ENCODE results near the gene LAMTOR3. TPM values are rescaled to one million over a fixed set of nuclear protein-coding genes. Genes with fewer than 3 reads are reported as not detected.

Gene LAMTOR3
- total and polyA plus RNA-seq, 9 of the 15 experiments (the other 6 are each of a cell fraction or from before 2014, with no cell fraction given) = 17.9 to 146 (median 59.4) TPM

DNA sequence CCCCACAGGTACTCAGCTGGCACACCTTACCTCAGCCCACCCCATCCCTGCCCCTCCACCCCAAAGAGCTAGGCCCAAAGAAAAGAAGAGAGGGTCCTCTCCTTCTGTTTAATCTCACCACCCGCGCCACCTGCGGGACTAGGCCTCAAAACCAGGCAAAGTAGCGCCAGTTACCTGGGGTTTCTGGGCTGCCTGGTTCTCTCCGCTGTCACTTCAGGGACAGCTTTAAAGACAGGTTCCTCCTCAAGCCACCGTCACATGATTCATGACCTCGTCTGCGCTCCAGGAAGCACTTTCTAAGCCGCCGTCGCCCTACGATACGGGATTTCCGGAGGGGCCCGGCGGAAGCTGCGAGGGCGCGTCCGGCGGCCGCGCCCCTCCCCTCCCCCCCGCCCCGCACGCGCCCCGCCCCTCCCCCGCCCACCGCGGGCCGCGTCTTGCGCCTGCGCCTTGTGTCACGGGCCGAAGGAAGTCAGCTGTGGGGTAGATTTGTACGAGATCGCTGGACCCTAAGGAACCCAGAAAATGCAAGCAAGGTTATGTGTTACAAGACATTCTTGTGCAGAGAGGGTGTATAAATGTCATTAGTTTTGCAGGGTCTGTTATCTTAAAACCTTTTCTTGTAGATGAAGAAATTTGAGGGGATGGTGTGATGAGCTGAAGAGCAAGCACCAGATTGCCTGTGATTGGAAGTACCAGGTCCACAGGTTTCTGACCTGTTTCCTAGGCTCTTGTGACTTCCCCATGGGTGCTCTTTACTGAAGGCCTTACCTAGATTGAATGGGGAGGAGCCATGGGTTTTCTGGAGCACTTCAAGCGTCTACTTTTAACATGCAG lies at the start of gene LAMTOR3 (continued):
- TF ChIP-seq, protein P1, sequence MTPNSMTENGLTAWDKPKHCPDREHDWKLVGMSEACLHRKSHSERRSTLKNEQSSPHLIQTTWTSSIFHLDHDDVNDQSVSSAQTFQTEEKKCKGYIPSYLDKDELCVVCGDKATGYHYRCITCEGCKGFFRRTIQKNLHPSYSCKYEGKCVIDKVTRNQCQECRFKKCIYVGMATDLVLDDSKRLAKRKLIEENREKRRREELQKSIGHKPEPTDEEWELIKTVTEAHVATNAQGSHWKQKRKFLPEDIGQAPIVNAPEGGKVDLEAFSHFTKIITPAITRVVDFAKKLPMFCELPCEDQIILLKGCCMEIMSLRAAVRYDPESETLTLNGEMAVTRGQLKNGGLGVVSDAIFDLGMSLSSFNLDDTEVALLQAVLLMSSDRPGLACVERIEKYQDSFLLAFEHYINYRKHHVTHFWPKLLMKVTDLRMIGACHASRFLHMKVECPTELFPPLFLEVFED (CRISPR knock-in tag; conservative IDR thresholded peaks at IDR 0.05) = no peak
- TF ChIP-seq RBM25 (IDR thresholded peaks at IDR 0.05; ENCODE audit: low read depth, low read length, severe bottlenecking) (no peak), TSC22D4 (tag; IDR thresholded peaks at IDR 0.05) (no peak), FOXJ3 (CRISPR knock-in tag; IDR thresholded peaks at IDR 0.05) (no peak), ARID1B (IDR thresholded peaks at IDR 0.05) (no peak), FUS (optimal IDR thresholded peaks at IDR 0.05; ENCODE audit: low read depth, low read length) (no peak), RB1 (IDR thresholded peaks at IDR 0.05; ENCODE audit: low read depth) (no peak), STAG1 (CRISPR knock-in tag; IDR thresholded peaks at IDR 0.05; ENCODE audit: borderline replicate concordance) (no peak), NR2C1 (IDR thresholded peaks at IDR 0.05) (peak; percentile 98), NR2C1 (tag; IDR thresholded peaks at IDR 0.05) (peak; percentile 98), ZNF347 (CRISPR knock-in tag; IDR thresholded peaks at IDR 0.05; ENCODE audit: low read depth) (no peak), FOXK1 (CRISPR knock-in tag; IDR thresholded peaks at IDR 0.05; ENCODE audit: borderline replicate concordance) (no peak), ZNF445 (CRISPR knock-in tag; IDR thresholded peaks at IDR 0.05; ENCODE audit: low read depth) (no peak), ZC3H11A (IDR thresholded peaks at IDR 0.05; ENCODE audit: low read depth, low read length) (no peak), TRIM24 (IDR thresholded peaks at IDR 0.05) (no peak), NR2C2 (CRISPR knock-in tag; IDR thresholded peaks at IDR 0.05) (peak; percentile 96), NR2C2 (tag; IDR thresholded peaks at IDR 0.05) (peak; percentile 99), SAFB (IDR thresholded peaks at IDR 0.05; ENCODE audit: borderline replicate concordance, low read depth, low read length) (no peak), TARDBP (IDR thresholded peaks at IDR 0.05) (no peak), SRSF1 (IDR thresholded peaks at IDR 0.05; ENCODE audit: low read depth, low read length) (no peak), ETV1 (tag; conservative IDR thresholded peaks at IDR 0.05; ENCODE audit: low read depth) (no peak)
- TF ChIP-seq, protein P2, sequence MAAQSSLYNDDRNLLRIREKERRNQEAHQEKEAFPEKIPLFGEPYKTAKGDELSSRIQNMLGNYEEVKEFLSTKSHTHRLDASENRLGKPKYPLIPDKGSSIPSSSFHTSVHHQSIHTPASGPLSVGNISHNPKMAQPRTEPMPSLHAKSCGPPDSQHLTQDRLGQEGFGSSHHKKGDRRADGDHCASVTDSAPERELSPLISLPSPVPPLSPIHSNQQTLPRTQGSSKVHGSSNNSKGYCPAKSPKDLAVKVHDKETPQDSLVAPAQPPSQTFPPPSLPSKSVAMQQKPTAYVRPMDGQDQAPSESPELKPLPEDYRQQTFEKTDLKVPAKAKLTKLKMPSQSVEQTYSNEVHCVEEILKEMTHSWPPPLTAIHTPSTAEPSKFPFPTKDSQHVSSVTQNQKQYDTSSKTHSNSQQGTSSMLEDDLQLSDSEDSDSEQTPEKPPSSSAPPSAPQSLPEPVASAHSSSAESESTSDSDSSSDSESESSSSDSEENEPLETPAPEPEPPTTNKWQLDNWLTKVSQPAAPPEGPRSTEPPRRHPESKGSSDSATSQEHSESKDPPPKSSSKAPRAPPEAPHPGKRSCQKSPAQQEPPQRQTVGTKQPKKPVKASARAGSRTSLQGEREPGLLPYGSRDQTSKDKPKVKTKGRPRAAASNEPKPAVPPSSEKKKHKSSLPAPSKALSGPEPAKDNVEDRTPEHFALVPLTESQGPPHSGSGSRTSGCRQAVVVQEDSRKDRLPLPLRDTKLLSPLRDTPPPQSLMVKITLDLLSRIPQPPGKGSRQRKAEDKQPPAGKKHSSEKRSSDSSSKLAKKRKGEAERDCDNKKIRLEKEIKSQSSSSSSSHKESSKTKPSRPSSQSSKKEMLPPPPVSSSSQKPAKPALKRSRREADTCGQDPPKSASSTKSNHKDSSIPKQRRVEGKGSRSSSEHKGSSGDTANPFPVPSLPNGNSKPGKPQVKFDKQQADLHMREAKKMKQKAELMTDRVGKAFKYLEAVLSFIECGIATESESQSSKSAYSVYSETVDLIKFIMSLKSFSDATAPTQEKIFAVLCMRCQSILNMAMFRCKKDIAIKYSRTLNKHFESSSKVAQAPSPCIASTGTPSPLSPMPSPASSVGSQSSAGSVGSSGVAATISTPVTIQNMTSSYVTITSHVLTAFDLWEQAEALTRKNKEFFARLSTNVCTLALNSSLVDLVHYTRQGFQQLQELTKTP (IDR thresholded peaks at IDR 0.05; ENCODE audit: low read depth in 1 of 2, partially characterized antibody in 2 of 2) = peak in 1 of 2 experiments; percentile 41
- TF ChIP-seq, protein P3, sequence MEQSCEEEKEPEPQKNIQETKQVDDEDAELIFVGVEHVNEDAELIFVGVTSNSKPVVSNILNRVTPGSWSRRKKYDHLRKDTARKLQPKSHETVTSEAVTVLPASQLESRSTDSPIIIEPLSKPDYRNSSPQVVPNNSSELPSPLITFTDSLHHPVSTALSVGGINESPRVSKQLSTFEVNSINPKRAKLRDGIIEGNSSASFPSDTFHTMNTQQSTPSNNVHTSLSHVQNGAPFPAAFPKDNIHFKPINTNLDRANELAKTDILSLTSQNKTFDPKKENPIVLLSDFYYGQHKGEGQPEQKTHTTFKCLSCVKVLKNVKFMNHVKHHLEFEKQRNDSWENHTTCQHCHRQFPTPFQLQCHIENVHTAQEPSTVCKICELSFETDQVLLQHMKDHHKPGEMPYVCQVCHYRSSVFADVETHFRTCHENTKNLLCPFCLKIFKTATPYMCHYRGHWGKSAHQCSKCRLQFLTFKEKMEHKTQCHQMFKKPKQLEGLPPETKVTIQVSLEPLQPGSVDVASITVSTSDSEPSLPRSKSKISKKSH (CRISPR knock-in tag; IDR thresholded peaks at IDR 0.05) = no peak
